HepG2 (cell line): ENCODE data around the gene BCL2L1. TPM values are rescaled to one million over a fixed set of nuclear protein-coding genes. Genes with fewer than 3 reads are reported as not detected.

ENCODE experiments used
- ATAC-seq: fragments of 200-7000 bp; cut with Tn5 transposase; 3 replicates; pipeline ENCODE4 v1.9.1; 2020; ENCODE audit warnings: mild to moderate bottlenecking, moderate library complexity
- BruUV-seq: library from RNA; stranded (reverse); fragments of 400-500 nt; replicated peaks from 2 replicates; lab custom pipeline; 2021; lab: Mats Ljungman, UMichigan
- CTCF ChIA-PET: fragments of 300-600 bp; formaldehyde crosslinking; extraction: SDS; loops from one replicate; lab custom pipeline; 2021; ENCODE audit warnings: low total read pairs, inconsistent platforms, low intra/inter-chr PET ratio; lab: Yijun Ruan, JAX
- POLR2A ChIA-PET: fragments of 350-600 bp; sonication (Branson Sonifier 250); formaldehyde crosslinking; loops from one replicate; lab custom pipeline; 2020; ENCODE audit warnings: antibody characterized with exemption, inconsistent platforms; lab: Yijun Ruan, JAX
- DNase-seq: peaks from one replicate; pipeline ENCODE4 v3.0.0-alpha.2; 2015; ENCODE audit warnings: low spot score
- FAIRE-seq: peaks from 3 replicates; lab custom pipeline; 2011; peaks lifted over from hg19 to GRCh38; lab: Jason Lieb, UNC
- H2AFZ ChIP-seq: one replicate; pipeline ENCODE4 v1.6.1; 2011; ENCODE audit warnings: low read length, inconsistent platforms
- H3K27ac ChIP-seq: fragments of 300-600 bp; 3 replicates; pipeline ENCODE4 v1.8.0; 2011; ENCODE audit warnings: mixed run types, mild to moderate bottlenecking, mixed read lengths, low read length, inconsistent platforms; ENCODE audit not compliant: insufficient read depth; ENCODE audit errors: extremely low read length
- H3K27me3 ChIP-seq, 2 experiments: fragments of 200-600 bp in 1 of 2; 2 replicates in 1 of 2; 3 replicates in 1 of 2; pipeline versions ENCODE4 v1.6.0 to v1.8.0; 2011; ENCODE audit warnings: low read length in 2 of 2, mild to moderate bottlenecking in 2 of 2, moderate library complexity in 2 of 2, inconsistent platforms in 1 of 2; ENCODE audit not compliant: insufficient read depth in 2 of 2, control insufficient read depth in 1 of 2
- H3K36me3 ChIP-seq, 2 experiments: fragments of 200-600 bp in 1 of 2; replicated peaks in 1 of 2; 2 replicates in 1 of 2; 3 replicates in 1 of 2; pipeline versions ENCODE4 v1.5.1 to v1.8.0; 2011; ENCODE audit warnings: low read length in 2 of 2, inconsistent platforms in 1 of 2; ENCODE audit not compliant: insufficient read depth in 2 of 2, control insufficient read depth in 1 of 2
- H3K4me1 ChIP-seq: 2 replicates; pipeline ENCODE4 v1.5.1; 2012; ENCODE audit warnings: low read length, inconsistent platforms; ENCODE audit not compliant: insufficient read depth
- H3K4me2 ChIP-seq: 2 replicates; pipeline ENCODE4 v1.6.0; 2011; ENCODE audit warnings: low read depth, low read length, inconsistent platforms
- H3K4me3 ChIP-seq, 3 experiments: fragments of 200-600 bp in 1 of 3; sonication (generic), shearing (Covaris generic) in 1 of 3; replicated peaks in 1 of 3; 2 replicates each; pipeline ENCODE4 v1.5.1; 2011 to 2016; ENCODE audit warnings: low read length in 3 of 3, inconsistent platforms in 2 of 3, low read depth in 2 of 3, mild to moderate bottlenecking in 2 of 3, control low read depth in 1 of 3, mixed read lengths in 1 of 3; ENCODE audit not compliant: insufficient read depth in 1 of 3
- H3K79me2 ChIP-seq: one replicate; pipeline ENCODE4 v1.6.1; 2011; ENCODE audit warnings: low read length, inconsistent platforms; ENCODE audit not compliant: insufficient read depth
- H3K9ac ChIP-seq: 2 replicates; pipeline ENCODE4 v1.6.0; 2011; ENCODE audit warnings: mild to moderate bottlenecking, low read depth, low read length, inconsistent platforms; ENCODE audit not compliant: insufficient read depth
- H3K9me3 ChIP-seq: 2 replicates; pipeline ENCODE4 v1.5.1; 2012; ENCODE audit warnings: mild to moderate bottlenecking, low read length
- H4K20me1 ChIP-seq: 2 replicates; pipeline ENCODE4 v1.6.0; 2011; ENCODE audit warnings: inconsistent platforms, mild to moderate bottlenecking, low read length, moderate library complexity; ENCODE audit not compliant: insufficient read depth
- HNF1A ChIP-seq, 2 experiments: sonication (generic) in 1 of 2; formaldehyde crosslinking in 1 of 2; IDR thresholded peaks; 2 replicates each; pipeline versions ENCODE4 v1.4.0 to v1.6.1; 2016 to 2020; ENCODE audit warnings: borderline replicate concordance in 1 of 2, low read depth in 1 of 2, mild to moderate bottlenecking in 1 of 2, missing genetic modification reagents in 1 of 2
- SETDB1 ChIP-seq: sonication (generic); formaldehyde crosslinking; IDR thresholded peaks from 2 replicates; pipeline ENCODE4 v1.5.1; 2020; ENCODE audit warnings: missing genetic modification reagents, mild to moderate bottlenecking, borderline replicate concordance
- ZIK1 ChIP-seq: sonication (generic); formaldehyde crosslinking; IDR thresholded peaks from 2 replicates; pipeline ENCODE4 v1.5.0; 2020; ENCODE audit warnings: mild to moderate bottlenecking, low read depth, missing genetic modification reagents, borderline replicate concordance
- ZNF704 ChIP-seq: sonication (generic); formaldehyde crosslinking; IDR thresholded peaks from 2 replicates; pipeline ENCODE4 v1.8.1; 2023; ENCODE audit warnings: mild to moderate bottlenecking, inconsistent platforms, moderate library complexity, missing genetic modification reagents, borderline replicate concordance
- ZZZ3 ChIP-seq: sonication (generic); formaldehyde crosslinking; IDR thresholded peaks from 2 replicates; pipeline ENCODE4 v1.4.0; 2020; ENCODE audit warnings: missing genetic modification reagents, mild to moderate bottlenecking, borderline replicate concordance
- in situ Hi-C: cut with HindIII; loops from 2 replicates; pipeline ENCODE4 v1.10.0; 2017; ENCODE audit warnings: low pct_unique_long_range_greater_than_20kb; ENCODE audit not compliant: extremely low pct_ligation_motif_present
- intact Hi-C: fragments of 100-400 bp; cut with micrococcal nuclease; formaldehyde crosslinking; loops from one replicate; pipeline ENCODE4 v1.10.0; 2022; ENCODE audit not compliant: unreplicated experiment
- polyA plus RNA-seq, 8 experiments: library from polyadenylated mRNA; depleted of rRNA in 3 of 8; stranded (reverse) in 7 of 8; unstranded in 1 of 8; fragments of >200 nt; fragmentation: Illumina TruSeq in 4 of 8; extraction: Trizol in 4 of 8; gene quantifications; 2 replicates each; pipeline versions ENCODE4 v1.2.1 to v1.2.3, GENCODE V29; 2011 to 2016; ENCODE audit warnings: low read depth in 4 of 8, missing spikeins in 1 of 8, mixed read lengths in 1 of 8; ENCODE audit not compliant: insufficient read depth in 1 of 8
- total RNA-seq, 5 experiments: library from RNA; depleted of rRNA; stranded (reverse); fragments of >200 nt; fragmentation: Illumina TruSeq; extraction: Trizol; gene quantifications; 2 replicates each; pipeline ENCODE4 v1.2.3, GENCODE V29; 2016; ENCODE audit warnings: low read depth in 1 of 5
- TF ChIP-seq, protein P1 (sequence below): IDR thresholded peaks from 2 replicates; pipeline ENCODE4 v1.6.1; 2016; ENCODE audit warnings: low read depth, missing genetic modification reagents, missing compliant biosample characterization

Gene BCL2L1
- total and polyA plus RNA-seq, 2 of the 13 experiments (the other 11 are each of a cell fraction or from before 2014, with no cell fraction given), result 164 to 258 TPM

DNA sequence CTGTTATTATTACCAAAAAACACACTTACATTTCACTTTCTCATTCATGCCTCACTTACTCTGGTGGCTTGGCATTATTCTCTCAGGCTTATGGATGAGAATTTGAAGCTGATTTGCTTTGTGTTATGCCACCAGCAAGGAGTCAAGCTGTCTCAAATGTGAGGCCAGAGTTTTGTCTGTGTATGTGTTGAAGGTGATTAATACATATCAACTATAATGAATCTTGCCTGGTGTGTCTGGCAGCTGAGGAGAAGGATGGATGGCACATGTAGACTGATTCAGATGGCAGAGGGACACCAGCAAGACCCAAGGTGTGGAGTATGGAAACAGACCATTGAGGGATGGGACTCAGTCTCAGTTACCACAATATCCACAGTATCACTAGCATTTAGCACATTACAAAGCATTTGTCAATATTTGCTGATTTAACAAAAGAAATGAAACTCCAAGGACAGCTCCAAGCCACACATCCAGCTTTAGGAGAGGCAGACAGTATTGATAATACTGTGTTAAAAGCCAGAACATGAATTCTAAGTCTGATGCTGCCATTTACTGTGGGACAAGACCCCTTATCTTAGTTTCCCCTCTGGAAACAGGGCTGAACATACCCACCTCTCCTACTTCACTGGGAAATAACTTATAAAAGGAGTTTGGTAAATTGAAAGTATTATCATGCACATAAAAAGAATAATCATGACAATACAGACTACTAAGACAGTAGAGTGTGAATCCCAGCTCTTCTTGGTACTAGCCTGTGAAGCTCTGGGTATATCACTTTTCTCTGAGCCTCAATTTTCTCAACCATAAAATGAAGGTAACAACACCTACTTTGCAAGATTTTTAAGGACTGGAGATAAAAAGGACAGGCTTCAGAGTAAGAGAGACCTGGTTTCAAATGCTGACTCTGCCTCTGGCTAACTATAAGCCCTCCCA, 11.2 kb downstream of the BCL2L1 start:
- DNase-seq, result peak; percentile 80
- intact Hi-C loops, result loop anchor here (1.0 to 2.0 kb wide), 3 partner anchors 7 to 15 kb away; no protein-coding TSS in a partner anchor
- Histone ChIP-seq H3K9ac (peak overlapping the region; percentile 59), H3K36me3 (peaks cover 40 to 83% of the 10 kb centered on the region in 2 experiments), H3K4me3 (peak overlapping the region in 2 of 3 experiments; percentile 2 to 29; a peak in 1 of 6 replicates), H3K27me3 (no peaks in the 10 kb centered on the region), H3K27ac (peak overlapping the region; percentile 61), H3K79me2 (peaks cover 93% of the 10 kb centered on the region), H3K4me2 (peak overlapping the region; percentile 64), H4K20me1 (peaks cover 15% of the 10 kb centered on the region), H2AFZ (no peak overlapping the region), H3K9me3 (no peaks in the 10 kb centered on the region), H3K4me1 (peaks cover 99% of the 10 kb centered on the region)
- no TSS peak for BruUV-seq
- peak; percentile 27 for ATAC-seq
- ChIA-PET CTCF (no interaction called here), POLR2A (interaction anchor here (1.0 to 33.2 kb wide), 9 partner anchors 3 to 107 kb away, joined by 4 to 2822 read pairs (median 22); partner anchors contain the start of genes BCL2L1, ID1 and TPX2)
- in situ Hi-C loops, result no loop called here
- FAIRE-seq, result peak; percentile 4
- TF ChIP-seq HNF1A (IDR thresholded peaks at IDR 0.05; ENCODE audit: low read depth) (peak; percentile 17; the same call in 1 of the 2 replicates), HNF1A (CRISPR knock-in tag; IDR thresholded peaks at IDR 0.05; ENCODE audit: borderline replicate concordance) (0 out of 2 replicates have a peak, but pooled peaks have one; percentile 25), SETDB1 (CRISPR knock-in tag) (no peak), ZIK1 (no peak), ZNF704 (CRISPR knock-in tag) (no peak), ZZZ3 (CRISPR knock-in tag) (no peak)
- TF ChIP-seq, protein P1, sequence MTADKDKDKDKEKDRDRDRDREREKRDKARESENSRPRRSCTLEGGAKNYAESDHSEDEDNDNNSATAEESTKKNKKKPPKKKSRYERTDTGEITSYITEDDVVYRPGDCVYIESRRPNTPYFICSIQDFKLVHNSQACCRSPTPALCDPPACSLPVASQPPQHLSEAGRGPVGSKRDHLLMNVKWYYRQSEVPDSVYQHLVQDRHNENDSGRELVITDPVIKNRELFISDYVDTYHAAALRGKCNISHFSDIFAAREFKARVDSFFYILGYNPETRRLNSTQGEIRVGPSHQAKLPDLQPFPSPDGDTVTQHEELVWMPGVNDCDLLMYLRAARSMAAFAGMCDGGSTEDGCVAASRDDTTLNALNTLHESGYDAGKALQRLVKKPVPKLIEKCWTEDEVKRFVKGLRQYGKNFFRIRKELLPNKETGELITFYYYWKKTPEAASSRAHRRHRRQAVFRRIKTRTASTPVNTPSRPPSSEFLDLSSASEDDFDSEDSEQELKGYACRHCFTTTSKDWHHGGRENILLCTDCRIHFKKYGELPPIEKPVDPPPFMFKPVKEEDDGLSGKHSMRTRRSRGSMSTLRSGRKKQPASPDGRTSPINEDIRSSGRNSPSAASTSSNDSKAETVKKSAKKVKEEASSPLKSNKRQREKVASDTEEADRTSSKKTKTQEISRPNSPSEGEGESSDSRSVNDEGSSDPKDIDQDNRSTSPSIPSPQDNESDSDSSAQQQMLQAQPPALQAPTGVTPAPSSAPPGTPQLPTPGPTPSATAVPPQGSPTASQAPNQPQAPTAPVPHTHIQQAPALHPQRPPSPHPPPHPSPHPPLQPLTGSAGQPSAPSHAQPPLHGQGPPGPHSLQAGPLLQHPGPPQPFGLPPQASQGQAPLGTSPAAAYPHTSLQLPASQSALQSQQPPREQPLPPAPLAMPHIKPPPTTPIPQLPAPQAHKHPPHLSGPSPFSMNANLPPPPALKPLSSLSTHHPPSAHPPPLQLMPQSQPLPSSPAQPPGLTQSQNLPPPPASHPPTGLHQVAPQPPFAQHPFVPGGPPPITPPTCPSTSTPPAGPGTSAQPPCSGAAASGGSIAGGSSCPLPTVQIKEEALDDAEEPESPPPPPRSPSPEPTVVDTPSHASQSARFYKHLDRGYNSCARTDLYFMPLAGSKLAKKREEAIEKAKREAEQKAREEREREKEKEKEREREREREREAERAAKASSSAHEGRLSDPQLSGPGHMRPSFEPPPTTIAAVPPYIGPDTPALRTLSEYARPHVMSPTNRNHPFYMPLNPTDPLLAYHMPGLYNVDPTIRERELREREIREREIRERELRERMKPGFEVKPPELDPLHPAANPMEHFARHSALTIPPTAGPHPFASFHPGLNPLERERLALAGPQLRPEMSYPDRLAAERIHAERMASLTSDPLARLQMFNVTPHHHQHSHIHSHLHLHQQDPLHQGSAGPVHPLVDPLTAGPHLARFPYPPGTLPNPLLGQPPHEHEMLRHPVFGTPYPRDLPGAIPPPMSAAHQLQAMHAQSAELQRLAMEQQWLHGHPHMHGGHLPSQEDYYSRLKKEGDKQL (CRISPR knock-in tag), result peak; percentile 93
